HCT116 (cell line): ENCODE measurements around the gene GHR. TPM values are rescaled to one million over a fixed set of nuclear protein-coding genes. Genes with fewer than 3 reads are reported as not detected.

Experiments used
- ATAC-seq: fragments of 200-7000 bp; cut with Tn5 transposase; 2 replicates; pipeline ENCODE4 v1.9.1; 2020; ENCODE audit warnings: mild to moderate bottlenecking, moderate library complexity
- BruUV-seq: library from RNA; stranded (reverse); fragments of 400-500 nt; replicated peaks from 2 replicates; lab custom pipeline; 2021; lab: Mats Ljungman, UMichigan
- CTCF ChIA-PET: fragments of 300-600 bp; sonication (Branson Sonifier 250); formaldehyde crosslinking; loops from one replicate; lab custom pipeline; 2021; ENCODE audit warnings: antibody characterized with exemption; lab: Charles Lee
- POLR2A ChIA-PET: fragments of 300-600, 350-600 bp; sonication (Branson Sonifier 250); formaldehyde crosslinking; loops from one replicate; lab custom pipeline; 2021; ENCODE audit warnings: antibody characterized with exemption; lab: Charles Lee
- RAD21 ChIA-PET, 2 experiments: fragments of 300-600 bp; sonication (Branson Sonifier 250); formaldehyde crosslinking; loops; one replicate each; lab custom pipeline; 2023; ENCODE audit warnings: low total read pairs in 2 of 2; ENCODE audit not compliant: uncharacterized antibody in 2 of 2, unreplicated experiment in 2 of 2, low non-redundant PET in 1 of 2; lab: Charles Lee
- DNase-seq: peaks from one replicate; pipeline ENCODE4 v3.0.0-alpha.2; 2010; ENCODE audit warnings: low read depth, low spot score
- H2AFZ ChIP-seq: fragments of 200-600 bp; shearing (Covaris generic), sonication (generic); 2 replicates; pipeline ENCODE4 v1.6.1; 2017; ENCODE audit warnings: low read depth, mixed run types, mixed read lengths, antibody characterized with exemption, low read length; ENCODE audit not compliant: poor library complexity, severe bottlenecking
- H3K27ac ChIP-seq: 2 replicates; pipeline ENCODE4 v1.5.1; 2012; ENCODE audit warnings: low read depth, low read length
- H3K27me3 ChIP-seq: fragments of 200-600 bp; sonication (generic); 2 replicates; pipeline ENCODE4 v1.6.1; 2016; ENCODE audit warnings: mixed run types, low read length, mixed read lengths; ENCODE audit not compliant: insufficient read depth
- H3K36me3 ChIP-seq, 2 experiments: fragments of 200-500 bp in 1 of 2; fragments of 200-600 bp in 1 of 2; sonication (Bioruptor generic) in 1 of 2; sonication (generic) in 1 of 2; 2 replicates each; pipeline versions ENCODE4 v1.5.1 to v1.6.1; 2014 to 2016; ENCODE audit warnings: low read length in 2 of 2, inconsistent platforms in 1 of 2, mixed read lengths in 1 of 2, mixed run types in 1 of 2; ENCODE audit not compliant: insufficient read depth in 2 of 2, control insufficient read depth in 1 of 2
- H3K4me1 ChIP-seq, 2 experiments: fragments of 200-600 bp in 1 of 2; sonication (generic) in 1 of 2; 2 replicates each; pipeline versions ENCODE4 v1.5.1 to v1.6.1; 2012 to 2017; ENCODE audit warnings: low read length in 2 of 2, inconsistent platforms in 1 of 2, mild to moderate bottlenecking in 1 of 2, mixed read lengths in 1 of 2, mixed run types in 1 of 2, moderate library complexity in 1 of 2; ENCODE audit not compliant: insufficient read depth in 2 of 2, control insufficient read depth in 1 of 2
- H3K4me2 ChIP-seq: fragments of 200-600 bp; sonication (generic); 2 replicates; pipeline ENCODE4 v1.6.1; 2017; ENCODE audit warnings: mixed run types, low read length, mixed read lengths
- H3K4me3 ChIP-seq, 2 experiments: fragments of 200-600 bp in 1 of 2; sonication (generic) in 1 of 2; replicated peaks in 1 of 2; 2 replicates each; pipeline ENCODE4 v1.5.1; 2011 to 2016; ENCODE audit warnings: low read length in 2 of 2, control low read depth in 1 of 2, low read depth in 1 of 2, mild to moderate bottlenecking in 1 of 2, mixed read lengths in 1 of 2, mixed run types in 1 of 2
- H3K79me2 ChIP-seq: fragments of 200-600 bp; sonication (generic); 2 replicates; pipeline ENCODE4 v1.6.1; 2017; ENCODE audit warnings: mild to moderate bottlenecking, mixed run types, low read length, moderate library complexity, mixed read lengths; ENCODE audit not compliant: insufficient read depth
- H3K9ac ChIP-seq: fragments of 200-600 bp; sonication (generic); 2 replicates; pipeline ENCODE4 v1.6.1; 2016; ENCODE audit warnings: low read length, mixed read lengths
- H3K9me2 ChIP-seq: fragments of 200-600 bp; sonication (generic), shearing (Covaris generic); 2 replicates; pipeline ENCODE4 v1.6.1; 2017; ENCODE audit warnings: mixed run types, mild to moderate bottlenecking, moderate library complexity; ENCODE audit not compliant: insufficient read depth
- H3K9me3 ChIP-seq, 2 experiments: fragments of 200-500 bp in 1 of 2; fragments of 200-600 bp in 1 of 2; sonication (Bioruptor generic) in 1 of 2; sonication (generic) in 1 of 2; 2 replicates each; pipeline ENCODE4 v1.6.1; 2014 to 2017; ENCODE audit warnings: low read length in 2 of 2, mixed read lengths in 2 of 2, inconsistent platforms in 1 of 2, low read depth in 1 of 2, mild to moderate bottlenecking in 1 of 2, mixed run types in 1 of 2, moderate library complexity in 1 of 2; ENCODE audit not compliant: control insufficient read depth in 1 of 2, insufficient read depth in 1 of 2
- H4K20me1 ChIP-seq: fragments of 200-600 bp; sonication (generic), shearing (Covaris generic); 2 replicates; pipeline ENCODE4 v1.6.1; 2017; ENCODE audit warnings: mixed run types, mild to moderate bottlenecking, moderate library complexity; ENCODE audit not compliant: insufficient read depth
- ATF3 ChIP-seq: IDR thresholded peaks from 2 replicates; pipeline ENCODE4 v1.6.1; 2012
- EZH2 ChIP-seq: fragments of 200-600 bp; sonication (generic); IDR thresholded peaks from 2 replicates; pipeline ENCODE4 v1.6.1; 2017; ENCODE audit warnings: antibody characterized with exemption, mixed run types
- EZH2phosphoT487 ChIP-seq: fragments of 200-600 bp; IDR thresholded peaks from 2 replicates; pipeline ENCODE4 v1.6.1; 2018; ENCODE audit warnings: antibody characterized with exemption, borderline replicate concordance
- FOSL1 ChIP-seq: IDR thresholded peaks from 2 replicates; pipeline ENCODE4 v1.6.1; 2012; ENCODE audit warnings: low read depth
- POLR2A ChIP-seq: IDR thresholded peaks from 2 replicates; pipeline ENCODE4 v1.7.0; 2011; ENCODE audit warnings: borderline replicate concordance; ENCODE audit not compliant: insufficient read depth, insufficient read length; ENCODE audit errors: extremely low read depth
- RAD21 ChIP-seq: IDR thresholded peaks from 2 replicates; pipeline ENCODE4 v1.6.1; 2012; ENCODE audit warnings: low read depth, mild to moderate bottlenecking
- SRF ChIP-seq: IDR thresholded peaks from 2 replicates; pipeline ENCODE4 v1.6.1; 2012; ENCODE audit warnings: low read depth
- YY1 ChIP-seq: IDR thresholded peaks from 2 replicates; pipeline ENCODE4 v1.6.1; 2011; ENCODE audit warnings: low read length, low read depth, moderate library complexity, mild to moderate bottlenecking; ENCODE audit not compliant: insufficient replicate concordance; ENCODE audit errors: extremely low read depth
- ZFX ChIP-seq: fragments of 450-650 bp; IDR thresholded peaks from 2 replicates; pipeline ENCODE4 v1.6.1; 2017
- ZNF274 ChIP-seq: fragments of 200-500 bp; sonication (Bioruptor generic); IDR thresholded peaks from 2 replicates; pipeline ENCODE4 v1.6.1; 2014; ENCODE audit warnings: mild to moderate bottlenecking, low read depth, low read length, inconsistent platforms
- intact Hi-C: fragments of 100-400 bp; cut with micrococcal nuclease; formaldehyde crosslinking; loops from 2 replicates; pipeline ENCODE4 v1.10.0; 2022
- total RNA-seq: library from RNA; stranded (reverse); gene quantifications from one replicate; pipeline ENCODE4 v1.2.1, GENCODE V29; 2021; ENCODE audit not compliant: unreplicated experiment
- TF ChIP-seq, protein P1 (sequence below): IDR thresholded peaks from 2 replicates; pipeline ENCODE4 v1.6.1; 2012; ENCODE audit warnings: low read depth

The GHR gene
- total RNA-seq, 1 experiment from 2014 or later, result not detected

- ChIA-PET RAD21 (no interaction called here), POLR2A (no interaction called here), CTCF (no interaction called here)
- H3K27me3 ChIP-seq, result no peaks in the 10 kb centered on the region
- no peak for TF ChIP-seq POLR2A
- TF ChIP-seq YY1, result no peak
- TF ChIP-seq SRF, result no peak
- TF ChIP-seq, protein P1, sequence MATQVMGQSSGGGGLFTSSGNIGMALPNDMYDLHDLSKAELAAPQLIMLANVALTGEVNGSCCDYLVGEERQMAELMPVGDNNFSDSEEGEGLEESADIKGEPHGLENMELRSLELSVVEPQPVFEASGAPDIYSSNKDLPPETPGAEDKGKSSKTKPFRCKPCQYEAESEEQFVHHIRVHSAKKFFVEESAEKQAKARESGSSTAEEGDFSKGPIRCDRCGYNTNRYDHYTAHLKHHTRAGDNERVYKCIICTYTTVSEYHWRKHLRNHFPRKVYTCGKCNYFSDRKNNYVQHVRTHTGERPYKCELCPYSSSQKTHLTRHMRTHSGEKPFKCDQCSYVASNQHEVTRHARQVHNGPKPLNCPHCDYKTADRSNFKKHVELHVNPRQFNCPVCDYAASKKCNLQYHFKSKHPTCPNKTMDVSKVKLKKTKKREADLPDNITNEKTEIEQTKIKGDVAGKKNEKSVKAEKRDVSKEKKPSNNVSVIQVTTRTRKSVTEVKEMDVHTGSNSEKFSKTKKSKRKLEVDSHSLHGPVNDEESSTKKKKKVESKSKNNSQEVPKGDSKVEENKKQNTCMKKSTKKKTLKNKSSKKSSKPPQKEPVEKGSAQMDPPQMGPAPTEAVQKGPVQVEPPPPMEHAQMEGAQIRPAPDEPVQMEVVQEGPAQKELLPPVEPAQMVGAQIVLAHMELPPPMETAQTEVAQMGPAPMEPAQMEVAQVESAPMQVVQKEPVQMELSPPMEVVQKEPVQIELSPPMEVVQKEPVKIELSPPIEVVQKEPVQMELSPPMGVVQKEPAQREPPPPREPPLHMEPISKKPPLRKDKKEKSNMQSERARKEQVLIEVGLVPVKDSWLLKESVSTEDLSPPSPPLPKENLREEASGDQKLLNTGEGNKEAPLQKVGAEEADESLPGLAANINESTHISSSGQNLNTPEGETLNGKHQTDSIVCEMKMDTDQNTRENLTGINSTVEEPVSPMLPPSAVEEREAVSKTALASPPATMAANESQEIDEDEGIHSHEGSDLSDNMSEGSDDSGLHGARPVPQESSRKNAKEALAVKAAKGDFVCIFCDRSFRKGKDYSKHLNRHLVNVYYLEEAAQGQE, result no peak
- TF ChIP-seq RAD21, result no peak
- no peak for TF ChIP-seq EZH2phosphoT487
- no peak for TF ChIP-seq FOSL1
- no peak for TF ChIP-seq ZNF274
- TF ChIP-seq ATF3, result no peak
- TF ChIP-seq EZH2, result no peak
- no peak for TF ChIP-seq ZFX
- no peak overlapping the region for H3K27ac ChIP-seq
- no peaks in the 10 kb centered on the region for H3K79me2 ChIP-seq
- no peaks in the 10 kb centered on the region for H3K36me3 ChIP-seq
- BruUV-seq, result no TSS peak
- H3K9me2 ChIP-seq, result no peaks in the 10 kb centered on the region
- no peak for ATAC-seq
- H3K9me3 ChIP-seq, result no peaks in the 10 kb centered on the region
- no peak overlapping the region for H3K4me3 ChIP-seq
- no peak for DNase-seq
- no peak overlapping the region for H2AFZ ChIP-seq
- H3K4me1 ChIP-seq, result no peaks in the 10 kb centered on the region
- H3K9ac ChIP-seq, result no peak overlapping the region
- no peak overlapping the region for H3K4me2 ChIP-seq
- intact Hi-C loops, result no loop called here
- no peaks in the 10 kb centered on the region for H4K20me1 ChIP-seq
Measured at GRCh38 chr5:42461033-42461432, 37.8 kb downstream of the GHR start.
